GM19025 (cell line): ENCODE results near the gene NOS1AP.

Source experiments
- ATAC-seq: cut with Tn5 transposase; IDR thresholded peaks from one replicate; pipeline ENCODE4 v1.9.1; 2021; ENCODE audit warnings: mild to moderate bottlenecking, low read depth, moderate library complexity; ENCODE audit not compliant: unreplicated experiment

Gene NOS1AP

GRCh38 chr1:162235241-162235800, 165.8 kb downstream of the NOS1AP start:
- ATAC-seq, result no peak

GRCh38 chr1:162236201-162236600, 166.7 kb downstream of the NOS1AP start:
- ATAC-seq, result no peak

- ATAC-seq, result no peak
Observed at GRCh38 chr1:162236618-162237017, 167.1 kb downstream of the NOS1AP start.

- ATAC-seq, result no peak
Observed at GRCh38 chr1:162240577-162240976, 171.1 kb downstream of the NOS1AP start.

GRCh38 chr1:162242804-162243203, 173.3 kb downstream of the NOS1AP start:
- no peak for ATAC-seq

GRCh38 chr1:162248854-162249535, 179.5 kb downstream of the NOS1AP start:
- no peak for ATAC-seq

- ATAC-seq, result no peak
Observed at GRCh38 chr1:162250004-162250730, 180.7 kb downstream of the NOS1AP start.

- no peak for ATAC-seq
Observed at GRCh38 chr1:162251102-162251501, 181.6 kb downstream of the NOS1AP start.

GRCh38 chr1:162252214-162252613, 182.7 kb downstream of the NOS1AP start:
- ATAC-seq, result no peak

- ATAC-seq, result no peak
Observed at GRCh38 chr1:162253790-162254189, 184.3 kb downstream of the NOS1AP start.

- no peak for ATAC-seq
Observed at GRCh38 chr1:162256287-162256686, 186.8 kb downstream of the NOS1AP start.

GRCh38 chr1:162258394-162258793, 188.9 kb downstream of the NOS1AP start:
- no peak for ATAC-seq

- ATAC-seq, result no peak
Observed at GRCh38 chr1:162259894-162260455, 190.5 kb downstream of the NOS1AP start.

- no peak for ATAC-seq
Observed at GRCh38 chr1:162264108-162264507, 194.6 kb downstream of the NOS1AP start.

GRCh38 chr1:162265983-162266382, 196.5 kb downstream of the NOS1AP start:
- peak; percentile 48 for ATAC-seq

- no peak for ATAC-seq
Observed at GRCh38 chr1:162270016-162270770, 200.7 kb downstream of the NOS1AP start.

GRCh38 chr1:162271972-162272371, 202.5 kb downstream of the NOS1AP start:
- no peak for ATAC-seq

GRCh38 chr1:162272419-162272818, 202.9 kb downstream of the NOS1AP start:
- ATAC-seq, result no peak

- no peak for ATAC-seq
Observed at GRCh38 chr1:162275622-162276175, 206.2 kb downstream of the NOS1AP start.

- ATAC-seq, result no peak
Observed at GRCh38 chr1:162276493-162276892, 207.0 kb downstream of the NOS1AP start.
